ENCODE results near the gene TMIE. TPM values are rescaled to one million over a fixed set of nuclear protein-coding genes. Genes with fewer than 3 reads are reported as not detected.

Gene TMIE
- total RNA-seq, 1 donor from 2014 or later: 0.51 TPM

DNA sequence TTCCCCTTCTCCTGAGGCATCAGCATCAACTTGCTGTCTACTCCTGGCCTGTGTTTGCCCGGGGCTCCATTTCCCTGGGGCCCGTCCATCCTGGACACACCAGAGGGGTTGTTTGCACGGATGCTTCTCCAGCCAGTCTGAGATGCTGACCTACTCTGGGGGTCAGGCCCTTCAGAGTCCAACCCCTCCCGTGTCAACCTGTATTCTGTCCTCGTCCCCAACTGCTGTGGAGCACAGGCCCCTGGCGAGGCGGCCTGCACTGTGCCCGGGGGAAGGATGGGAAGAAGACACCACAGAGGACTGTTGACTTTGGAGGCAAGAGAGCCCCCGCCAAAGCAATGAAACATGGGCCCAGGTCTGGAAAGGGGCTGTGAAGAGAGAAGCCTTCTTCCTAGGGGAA, 33.5 kb upstream of the TMIE start:
- peak; percentile 67 for DNase-seq (ENCODE audit: low spot score)

DNA sequence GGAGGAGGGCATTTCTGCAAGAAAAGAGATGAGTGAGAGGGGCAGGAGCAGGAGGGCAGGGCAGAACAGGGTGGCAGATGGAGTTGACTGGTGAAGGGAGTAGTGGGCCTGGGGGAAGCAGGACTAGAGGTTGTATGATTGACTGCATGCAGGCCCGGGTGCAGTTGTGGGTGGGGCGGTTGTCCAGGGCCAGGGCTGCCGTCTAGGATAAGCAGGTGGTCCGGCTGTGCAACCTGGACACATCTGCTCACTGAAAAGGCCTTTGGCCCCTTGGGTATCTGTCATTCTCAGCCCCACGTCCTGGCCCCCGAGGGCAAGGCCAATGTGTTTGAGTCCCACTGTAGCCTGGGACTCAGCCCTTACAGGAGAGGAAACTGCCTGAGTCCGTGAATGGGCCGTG, 33.1 kb upstream of the TMIE start:
- intact Hi-C loops (cut with DNase I): no loop called here
- peak; percentile 65 for DNase-seq (ENCODE audit: low spot score)

More for the DNA sequence above, 33.5 kb upstream of the TMIE start:
- intact Hi-C loops (cut with DNase I): loop anchor here (2.0 kb wide), 1 partner anchor 27 kb away; no protein-coding TSS in a partner anchor

DNA sequence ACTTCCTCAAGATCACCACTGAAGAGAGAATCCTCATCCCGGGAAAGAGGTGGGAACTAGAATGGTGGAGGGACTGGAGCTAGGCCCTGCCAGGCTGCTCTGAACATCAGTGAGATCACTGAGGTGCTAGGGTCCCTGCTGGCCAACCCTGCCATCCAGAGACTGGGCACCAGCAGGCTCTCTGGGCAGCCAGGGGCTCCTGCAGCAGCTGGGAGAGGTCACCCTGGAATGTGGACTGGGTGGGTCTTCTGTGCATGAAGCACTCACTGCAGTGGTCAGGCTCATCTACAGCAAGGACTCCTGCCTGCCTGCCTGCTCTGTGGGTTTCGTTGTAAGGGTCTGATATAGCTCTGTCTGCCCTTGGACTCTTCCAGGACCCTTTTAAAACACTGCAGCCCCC, 32.6 kb upstream of the TMIE start:
- intact Hi-C loops (cut with DNase I): no loop called here
- DNase-seq (ENCODE audit: low spot score): peak; percentile 43

- intact Hi-C loops (cut with DNase I): no loop called here
Observed at GRCh38 chr3:46669191-46669999, 31.8 kb upstream of the TMIE start.

GRCh38 chr3:46670000-46670890, 30.9 kb upstream of the TMIE start:
- peak; percentile 61 for DNase-seq (ENCODE audit: low spot score)
- intact Hi-C loops (cut with DNase I): no loop called here

More at GRCh38 chr3:46669191-46669999, 31.8 kb upstream of the TMIE start:
- DNase-seq (ENCODE audit: low spot score): peak; percentile 67

DNA sequence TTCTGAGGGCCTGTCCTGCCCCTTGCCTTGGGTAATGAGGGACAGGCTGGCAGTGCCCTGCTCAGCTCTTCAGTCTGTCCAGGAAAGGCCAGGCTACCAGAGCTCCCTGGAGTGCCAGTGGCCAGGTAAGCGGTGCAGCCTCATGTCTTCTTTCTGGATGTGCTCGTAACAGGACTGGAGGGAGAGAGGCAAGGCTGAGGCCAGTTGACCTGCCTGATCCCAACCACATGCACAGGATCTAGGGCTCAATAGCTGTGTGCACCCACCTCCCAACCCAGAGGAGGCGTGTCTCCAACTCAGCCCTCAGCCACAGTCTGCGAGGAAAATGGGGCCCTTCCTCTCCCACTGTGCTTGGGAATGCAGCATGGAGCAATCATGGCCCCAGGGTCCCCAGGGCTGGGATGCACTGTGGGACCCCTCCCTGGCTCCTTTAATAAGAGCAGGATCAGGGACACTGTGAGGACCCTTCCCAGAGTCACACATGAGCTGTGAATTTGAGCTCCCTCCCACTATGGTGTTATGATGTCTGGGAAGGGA, 30.2 kb upstream of the TMIE start:
- DNase-seq (ENCODE audit: low spot score): peak; percentile 66
- intact Hi-C loops (cut with DNase I): no loop called here

DNA sequence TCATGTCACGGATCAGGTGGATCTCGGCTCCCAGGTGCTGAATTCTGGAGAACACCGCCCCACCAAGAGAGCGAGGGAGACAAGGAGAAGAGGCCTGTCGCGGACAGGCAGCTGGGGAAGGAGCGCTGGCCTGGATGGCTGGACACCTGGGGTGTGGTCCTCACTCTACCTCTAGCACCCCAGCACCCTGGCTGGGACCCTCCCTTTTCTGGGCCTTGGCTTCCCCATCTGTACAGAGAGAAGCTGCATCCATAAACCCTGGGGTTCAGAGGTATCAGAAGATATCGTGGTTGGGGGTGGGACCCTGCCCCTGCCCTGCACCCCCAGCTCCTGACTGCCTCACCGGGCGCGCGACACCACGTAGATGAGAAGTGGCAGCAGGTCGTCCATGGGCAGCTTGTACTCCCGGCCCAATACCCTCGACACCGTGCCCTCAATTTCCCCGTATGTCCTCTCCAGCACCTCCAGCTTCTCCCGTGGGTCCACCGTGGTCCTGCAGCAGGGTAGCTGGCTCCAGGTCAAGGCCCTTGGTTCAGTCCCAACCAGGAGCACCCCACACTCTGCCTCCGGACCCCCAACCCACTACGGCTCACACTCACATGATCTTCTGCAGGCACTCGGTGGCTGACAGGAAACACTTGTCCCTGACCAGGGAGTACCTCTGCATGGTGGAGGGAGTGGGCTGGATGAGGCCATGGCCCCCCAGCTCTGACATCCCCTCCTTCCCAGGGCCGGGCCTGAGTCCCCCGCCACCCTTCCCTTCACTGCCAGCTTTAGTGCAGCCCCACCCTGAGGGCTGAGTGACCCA, 29.4 kb upstream of the TMIE start:
- intact Hi-C loops (cut with DNase I): no loop called here

DNA sequence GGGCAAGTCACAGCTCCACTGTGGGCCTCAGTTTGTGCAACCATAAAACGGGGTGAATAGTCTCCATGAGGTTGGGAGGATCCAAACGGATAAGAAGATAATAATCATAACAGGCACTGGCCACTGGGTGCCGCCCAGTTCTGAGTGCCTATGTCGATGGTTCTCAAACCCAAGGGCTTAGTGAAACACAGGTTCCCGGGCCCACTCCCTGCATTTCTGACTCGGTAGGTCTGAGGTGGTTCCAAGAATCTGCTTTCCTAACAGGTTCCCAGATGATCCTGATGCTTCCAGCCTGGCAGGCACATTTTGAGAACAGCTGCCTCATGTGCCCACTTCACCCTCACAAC, 28.9 kb upstream of the TMIE start:
- intact Hi-C loops (cut with DNase I): no loop called here
- peak; percentile 60 for DNase-seq (ENCODE audit: low spot score)

More for the DNA sequence above, 29.4 kb upstream of the TMIE start:
- peak; percentile 69 for DNase-seq (ENCODE audit: low spot score)

DNA sequence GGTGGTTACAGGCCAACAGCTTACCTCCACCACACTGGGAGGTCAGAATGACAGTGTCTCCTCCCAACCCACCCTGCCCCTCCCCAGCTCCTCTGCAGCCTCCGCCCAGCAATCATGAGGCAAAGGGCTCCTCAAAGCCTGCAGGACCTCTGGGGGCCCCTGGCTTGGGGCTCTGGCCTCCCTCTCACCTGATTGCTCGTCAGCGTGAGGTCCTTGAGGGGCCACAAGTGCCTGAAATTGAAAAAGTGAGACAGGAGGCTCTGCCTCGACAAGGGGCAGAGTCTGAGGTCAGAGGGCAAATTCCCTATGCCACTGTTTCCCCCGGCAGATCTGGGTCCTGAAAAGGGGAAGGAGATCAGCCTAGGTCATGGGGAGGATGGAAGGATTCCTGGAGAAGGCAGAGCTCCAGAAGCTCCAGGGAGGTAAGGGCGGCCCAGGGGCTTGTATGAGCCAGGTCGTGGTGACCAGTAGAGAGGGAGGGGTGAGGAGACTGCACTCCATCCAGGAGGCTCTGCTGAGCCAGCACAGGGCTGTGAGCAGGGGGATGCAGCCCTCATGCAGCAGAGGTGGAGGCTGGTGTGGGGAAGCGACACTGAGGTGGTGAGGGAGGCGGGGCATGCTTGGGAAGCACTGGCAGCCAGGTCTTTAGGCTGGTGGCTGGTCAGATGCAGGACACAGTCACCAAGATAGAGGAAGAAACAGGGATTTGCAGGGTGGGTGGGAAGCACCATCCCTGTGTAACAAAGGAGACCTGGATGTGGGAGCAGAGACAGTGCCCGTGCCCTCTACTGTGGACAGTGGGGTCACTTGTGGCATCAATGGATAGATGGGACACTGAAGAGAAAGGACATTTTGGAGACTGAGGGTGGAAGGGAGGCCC, 27.8 kb upstream of the TMIE start:
- intact Hi-C loops (cut with DNase I): no loop called here
- peak; percentile 63 for DNase-seq (ENCODE audit: low spot score)

DNA sequence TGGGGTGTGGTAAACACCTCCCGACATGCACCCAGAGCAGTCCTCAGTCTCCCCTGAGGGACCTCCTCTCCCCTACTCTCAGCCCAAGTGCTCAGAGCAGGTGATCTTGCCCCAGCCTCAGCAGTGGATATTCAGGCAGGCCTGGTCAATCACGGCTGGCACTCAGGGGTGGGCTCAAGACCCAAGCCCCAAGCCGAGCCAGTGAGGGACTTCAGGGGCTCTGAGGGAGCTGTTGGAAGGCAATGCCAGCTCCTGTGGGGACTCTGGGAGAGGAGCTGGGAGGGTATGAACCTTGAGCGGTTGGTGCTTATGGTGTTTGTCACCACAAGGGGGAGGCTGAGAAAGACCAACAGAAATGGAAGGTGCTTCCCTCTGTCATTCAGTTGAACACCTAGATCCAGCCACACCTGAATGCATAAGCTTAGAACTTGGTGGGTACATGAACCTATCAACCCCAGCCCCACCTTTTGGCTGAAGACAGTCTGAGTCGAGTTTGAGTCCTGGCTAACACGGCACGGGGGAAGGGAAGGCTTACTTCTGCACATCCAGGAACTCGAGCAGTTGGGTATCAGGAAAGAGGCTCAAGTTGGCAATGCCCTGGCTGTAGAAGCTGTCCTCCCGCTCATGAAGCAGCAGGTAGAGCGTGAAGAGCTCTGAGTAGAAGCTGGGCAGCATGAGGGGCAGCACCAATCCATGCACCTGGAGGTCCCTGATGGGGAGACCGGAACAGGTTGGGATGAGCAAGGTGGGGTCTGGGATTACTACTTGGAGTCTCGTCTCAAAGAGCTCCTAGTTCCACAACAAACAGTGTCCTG, 27.0 kb upstream of the TMIE start:
- peak; percentile 20 for DNase-seq (ENCODE audit: low spot score)
- intact Hi-C loops (cut with DNase I): no loop called here

DNA sequence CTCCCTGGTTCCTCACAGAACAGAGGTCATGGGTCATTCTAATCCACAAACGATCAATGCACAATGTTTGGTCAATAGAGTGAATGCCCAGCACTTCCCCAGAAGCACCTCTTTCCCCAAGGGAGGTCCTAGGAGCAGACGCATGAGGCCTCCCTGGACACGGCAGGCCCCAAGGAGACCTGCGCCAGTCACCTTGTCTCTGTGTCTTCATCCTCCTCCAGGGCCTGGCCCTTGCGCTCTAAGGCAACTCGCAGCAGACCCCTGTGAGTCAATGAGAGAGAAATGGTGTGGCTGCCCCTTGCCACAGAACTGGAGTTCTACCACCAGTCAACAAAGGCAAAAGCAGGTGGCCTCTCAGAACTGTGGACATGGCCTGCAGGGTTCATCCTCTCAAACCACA, 25.8 kb upstream of the TMIE start:
- intact Hi-C loops (cut with DNase I): no loop called here
- peak; percentile 66 for DNase-seq (ENCODE audit: low spot score)

DNA sequence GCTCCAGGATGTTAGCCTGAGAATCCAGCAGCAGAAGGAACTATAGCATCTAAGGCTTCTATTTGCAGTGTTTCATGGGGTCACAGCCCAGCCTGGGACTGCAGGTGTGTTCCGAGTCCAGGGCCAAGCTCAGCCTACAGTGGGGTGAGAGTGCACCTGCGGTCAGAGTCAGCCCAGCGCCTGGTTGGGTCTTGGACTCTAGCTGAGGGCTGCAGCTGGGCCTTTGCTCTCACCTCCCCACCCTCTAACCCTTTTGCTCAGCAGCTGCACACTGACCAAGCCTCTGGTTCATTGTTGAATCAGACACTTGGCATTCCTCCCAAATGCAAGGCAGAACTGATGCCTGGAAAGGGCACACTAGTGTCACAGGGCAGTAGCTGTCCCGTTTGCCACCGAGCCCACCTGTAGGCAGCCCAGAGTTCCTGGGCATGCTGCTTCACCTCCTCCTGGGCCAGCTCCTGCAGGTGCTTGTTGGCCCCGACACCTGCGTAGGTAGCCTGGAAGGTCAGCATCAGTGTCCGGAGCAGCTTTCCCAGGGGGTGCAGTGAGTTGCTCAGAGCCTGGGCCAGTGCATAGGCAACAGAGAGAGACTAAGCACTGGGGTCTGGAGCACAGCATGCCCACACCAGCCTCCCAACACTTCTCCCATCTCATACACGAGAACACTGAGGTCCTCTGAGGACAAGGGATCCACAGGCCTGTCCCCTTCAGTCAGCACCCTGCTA, 25.2 kb upstream of the TMIE start:
- peak; percentile 69 for DNase-seq (ENCODE audit: low spot score)
- intact Hi-C loops (cut with DNase I): no loop called here

- intact Hi-C loops (cut with DNase I): no loop called here
- DNase-seq (ENCODE audit: low spot score): no peak
Observed at GRCh38 chr3:46676601-46677410, 24.4 kb upstream of the TMIE start.

DNA sequence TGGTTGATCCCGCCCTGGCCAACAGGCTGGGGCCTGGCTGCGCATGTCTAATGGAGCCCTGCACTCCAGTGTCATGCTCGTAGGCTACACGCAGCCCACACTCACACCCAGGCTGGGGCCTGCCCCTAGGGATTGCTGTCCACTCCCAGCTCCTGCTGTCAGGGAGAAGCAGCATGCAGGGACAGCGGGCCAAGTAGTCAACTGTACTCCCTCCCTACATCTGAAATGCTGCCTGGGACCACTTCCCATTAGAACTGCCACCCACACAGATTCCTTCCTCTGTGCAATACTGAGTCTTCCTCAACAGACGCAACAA, 23.8 kb upstream of the TMIE start:
- intact Hi-C loops (cut with DNase I): no loop called here
- DNase-seq (ENCODE audit: low spot score): no peak

- no peak for DNase-seq (ENCODE audit: low spot score)
- intact Hi-C loops (cut with DNase I): no loop called here
Observed at GRCh38 chr3:46678280-46678679, 22.9 kb upstream of the TMIE start.

DNA sequence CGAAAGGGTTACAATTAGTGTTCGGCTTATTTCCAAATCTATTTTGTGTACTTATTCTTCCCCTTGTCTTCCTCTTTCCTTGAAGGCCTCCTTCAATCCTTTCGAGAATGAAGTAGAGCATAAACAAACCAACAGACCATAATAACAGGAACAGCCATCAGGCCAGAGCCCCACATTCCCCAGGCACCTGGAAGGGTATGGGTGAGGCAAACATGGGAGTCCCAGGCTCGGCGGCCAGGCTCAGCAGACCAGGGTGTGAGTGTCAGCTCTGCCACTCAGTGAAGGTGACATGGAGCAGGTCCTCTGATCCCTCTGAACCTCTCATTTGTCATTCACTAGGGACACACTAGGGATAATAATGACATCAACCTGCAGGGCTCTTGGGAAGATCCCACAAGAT, 21.5 kb upstream of the TMIE start:
- DNase-seq (ENCODE audit: low spot score): no peak
- intact Hi-C loops (cut with DNase I): no loop called here
